Measurements from ENCODE around the gene EGFLAM.

The EGFLAM gene

GRCh38 chr5:38420246-38420645 is 161.9 kb downstream of the EGFLAM start:
- DNase-seq (ENCODE audit: low read depth): no peak

- DNase-seq (ENCODE audit: low read depth): peak; percentile 4
These were observed 162.5 kb downstream of the EGFLAM start for GRCh38 chr5:38420691-38421390.

- DNase-seq (ENCODE audit: low read depth): no peak
These were observed 164.3 kb downstream of the EGFLAM start for GRCh38 chr5:38422622-38423021.

GRCh38 chr5:38423276-38424147 is 165.2 kb downstream of the EGFLAM start:
- no peak for DNase-seq (ENCODE audit: low read depth)

DNA sequence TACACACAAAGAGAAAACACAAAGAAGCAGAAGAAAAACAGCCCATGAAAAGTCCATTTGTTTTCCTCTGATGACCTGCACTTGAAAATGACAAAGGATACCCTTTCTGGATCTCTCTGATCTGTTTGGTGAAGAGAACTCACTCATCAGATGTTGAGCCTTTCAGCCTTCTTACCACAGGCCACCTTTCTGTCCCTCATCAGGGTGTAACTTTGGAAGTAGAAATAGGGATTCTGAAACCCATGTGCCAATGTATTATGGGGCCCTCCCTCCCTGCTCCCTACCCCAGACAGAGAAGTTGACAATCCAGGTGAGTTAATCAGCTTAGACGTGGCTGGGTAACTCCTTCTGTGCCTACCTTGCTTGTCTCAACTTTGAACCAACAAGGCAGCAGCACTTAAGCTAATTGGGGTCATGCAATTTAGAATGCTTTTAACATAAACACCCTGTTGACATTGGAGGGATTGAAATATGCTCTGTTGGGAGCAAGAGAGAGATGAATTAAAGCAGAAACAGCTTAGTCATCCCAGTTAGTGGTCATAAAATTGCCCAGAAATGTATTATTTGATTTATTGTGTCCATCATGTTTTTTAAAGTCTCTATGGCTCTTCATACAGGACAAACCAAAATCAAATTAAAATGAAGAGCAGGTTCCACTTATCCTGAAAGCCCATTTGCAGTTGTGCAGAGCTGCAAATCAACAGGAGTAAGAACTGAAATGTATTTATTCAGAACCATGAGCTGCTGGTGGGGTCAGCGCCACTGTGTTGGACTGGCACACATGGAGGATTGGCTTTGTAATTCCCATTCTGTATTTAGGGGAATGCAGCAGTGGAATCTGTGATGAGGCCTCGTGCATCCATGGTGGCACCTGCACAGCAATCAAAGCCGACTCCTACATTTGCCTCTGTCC is 166.0 kb downstream of the EGFLAM start:
- no peak for DNase-seq (ENCODE audit: low read depth)

DNA sequence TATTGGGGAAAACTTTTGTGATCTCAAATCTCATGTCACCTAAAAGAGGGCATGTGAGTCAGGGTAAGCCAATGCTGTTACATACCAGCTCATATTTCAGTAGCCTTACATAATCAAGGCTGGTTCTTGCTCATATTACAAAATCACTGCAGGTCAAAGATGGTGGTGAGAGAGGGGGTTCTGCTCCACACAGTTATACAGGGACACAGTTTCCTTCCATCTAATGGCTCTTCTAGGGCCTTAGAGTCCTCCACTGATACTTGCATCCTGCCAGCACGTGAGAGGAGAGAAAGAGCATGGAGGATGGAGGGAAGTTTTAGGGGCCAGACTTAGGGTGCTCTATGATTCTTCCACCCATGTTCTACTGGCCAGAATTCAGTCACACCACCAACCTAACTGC is 168.1 kb downstream of the EGFLAM start:
- no peak for DNase-seq (ENCODE audit: low read depth)

- DNase-seq (ENCODE audit: low read depth): no peak
These were observed 168.9 kb downstream of the EGFLAM start for GRCh38 chr5:38426986-38427950.

- no peak for DNase-seq (ENCODE audit: low read depth)
These were observed 173.0 kb downstream of the EGFLAM start for GRCh38 chr5:38431242-38431853.

GRCh38 chr5:38433160-38433861 is 175.0 kb downstream of the EGFLAM start:
- no peak for DNase-seq (ENCODE audit: low read depth)

DNA sequence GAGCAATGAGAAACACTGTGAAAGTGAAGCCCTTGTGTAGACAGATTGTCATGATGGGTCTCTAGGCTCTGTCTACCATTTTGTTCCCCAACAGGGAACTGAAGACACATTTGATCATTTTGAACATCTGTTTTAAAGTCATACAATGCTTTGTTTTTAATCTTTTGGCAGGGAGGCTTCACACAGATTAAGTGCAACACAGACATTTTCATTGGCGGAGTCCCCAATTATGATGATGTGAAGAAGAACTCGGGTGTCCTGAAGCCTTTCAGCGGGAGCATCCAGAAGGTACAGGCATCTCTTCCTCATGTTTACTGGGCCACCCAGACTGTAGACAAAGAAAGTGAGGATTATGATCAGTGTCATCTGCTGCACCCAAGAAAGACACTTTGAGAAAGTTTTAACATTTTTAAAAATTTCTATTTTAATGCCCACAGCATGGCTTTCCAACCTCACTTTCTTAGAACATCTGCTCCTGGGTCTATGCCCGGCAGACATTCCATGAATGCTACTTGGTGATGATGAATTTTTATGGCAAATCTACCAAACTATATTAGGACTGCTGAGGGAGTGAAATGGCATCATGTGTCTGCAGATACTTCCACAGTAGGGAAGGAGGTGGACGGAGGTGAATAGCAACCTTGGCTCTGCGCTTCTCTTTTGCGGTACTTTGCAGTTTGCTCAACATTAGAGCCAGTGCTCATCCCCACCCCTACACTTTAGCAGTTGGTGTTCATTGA is 176.8 kb downstream of the EGFLAM start:
- DNase-seq (ENCODE audit: low read depth): no peak

DNA sequence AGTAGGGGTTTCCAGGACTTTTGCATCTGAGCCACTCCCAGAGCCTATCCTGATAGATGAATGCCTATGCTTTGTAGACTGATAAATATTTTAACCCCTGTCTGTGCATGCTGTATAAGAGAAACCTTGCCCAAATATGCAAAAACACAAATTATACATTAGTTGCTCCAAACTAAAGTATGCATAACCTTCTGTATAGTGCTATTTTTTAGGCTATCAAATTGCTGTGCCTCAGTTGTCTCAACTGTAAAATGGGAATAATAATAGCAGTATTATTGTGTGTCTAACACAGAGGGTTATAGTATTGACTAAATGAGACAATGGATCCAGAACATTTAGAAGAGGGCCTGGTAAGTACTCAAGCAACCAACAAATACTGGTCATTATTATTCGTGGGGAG is 180.4 kb downstream of the EGFLAM start:
- no peak for DNase-seq (ENCODE audit: low read depth)

DNA sequence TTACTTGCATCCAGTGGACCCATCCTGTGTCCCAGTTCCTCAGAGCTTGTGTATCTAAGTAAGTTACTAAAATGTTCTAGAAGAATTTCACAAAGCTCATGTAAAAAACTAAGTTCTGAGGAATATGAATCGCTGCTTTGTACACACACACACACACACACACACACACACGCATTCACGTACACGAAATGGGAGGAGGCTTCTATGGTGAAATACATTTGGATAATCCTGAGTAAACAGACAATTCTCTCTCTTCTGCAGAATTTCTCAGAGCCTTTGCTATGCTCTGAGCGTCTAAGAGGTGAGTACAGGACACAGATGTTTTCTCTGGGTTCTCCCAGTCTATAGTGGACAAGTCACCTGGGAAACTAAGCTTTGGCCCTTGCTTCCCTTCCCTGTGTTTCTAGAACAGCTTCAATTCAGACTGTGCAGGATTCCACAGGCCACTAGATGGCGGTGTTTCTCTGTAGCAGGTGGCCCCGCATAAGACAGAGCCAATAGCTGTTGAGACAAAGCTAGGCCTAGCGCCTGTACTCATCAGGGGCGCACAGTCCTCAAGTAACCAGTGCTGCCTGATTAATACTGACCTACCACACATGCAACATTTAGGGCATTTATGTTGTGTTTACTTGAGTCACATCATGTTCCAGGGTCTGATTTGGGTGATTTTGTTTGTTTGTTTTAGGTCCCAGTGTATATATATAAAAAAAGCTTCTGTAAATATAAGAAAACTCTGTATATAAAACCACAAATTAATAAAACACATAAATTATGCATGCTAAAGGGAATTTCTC is 183.3 kb downstream of the EGFLAM start:
- DNase-seq (ENCODE audit: low read depth): peak; percentile 73

DNA sequence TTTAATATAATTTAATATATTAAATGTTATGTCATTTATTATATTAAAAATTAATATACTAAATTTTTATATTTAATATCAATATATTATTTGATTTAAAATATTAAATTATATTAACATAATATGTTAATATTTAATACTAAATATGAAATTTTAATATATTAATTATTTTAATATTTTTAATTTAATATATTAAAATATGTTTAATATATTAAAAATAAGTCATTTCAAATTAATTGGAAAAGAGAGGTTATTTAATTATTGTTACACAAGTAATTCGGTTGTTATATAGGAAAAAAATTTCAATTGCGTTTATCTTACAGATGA is 183.9 kb downstream of the EGFLAM start:
- DNase-seq (ENCODE audit: low read depth): no peak

DNA sequence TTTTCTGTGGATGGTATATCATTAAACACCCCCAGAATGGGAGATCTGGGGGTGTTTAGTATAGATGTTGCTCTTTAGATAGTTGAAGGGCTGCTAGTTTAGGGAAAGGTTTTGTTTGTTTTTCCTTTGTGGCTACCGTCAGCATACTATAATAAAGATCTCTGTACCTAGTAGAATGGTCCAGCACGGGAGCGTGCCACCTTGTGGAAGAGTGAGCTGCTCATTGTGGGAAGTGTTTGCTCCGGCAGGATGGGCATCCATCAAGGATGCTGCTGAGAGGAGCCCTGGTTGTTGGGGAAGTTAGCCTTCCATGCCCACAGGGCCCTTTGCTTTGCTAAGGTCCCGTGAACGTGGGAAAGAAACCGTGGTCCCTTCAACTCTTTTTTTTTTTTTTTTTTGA is 185.0 kb downstream of the EGFLAM start:
- DNase-seq (ENCODE audit: low read depth): no peak

GRCh38 chr5:38445374-38446028 is 187.1 kb downstream of the EGFLAM start:
- DNase-seq (ENCODE audit: low read depth): no peak

GRCh38 chr5:38446029-38446522 is 187.7 kb downstream of the EGFLAM start:
- no peak for DNase-seq (ENCODE audit: low read depth)

DNA sequence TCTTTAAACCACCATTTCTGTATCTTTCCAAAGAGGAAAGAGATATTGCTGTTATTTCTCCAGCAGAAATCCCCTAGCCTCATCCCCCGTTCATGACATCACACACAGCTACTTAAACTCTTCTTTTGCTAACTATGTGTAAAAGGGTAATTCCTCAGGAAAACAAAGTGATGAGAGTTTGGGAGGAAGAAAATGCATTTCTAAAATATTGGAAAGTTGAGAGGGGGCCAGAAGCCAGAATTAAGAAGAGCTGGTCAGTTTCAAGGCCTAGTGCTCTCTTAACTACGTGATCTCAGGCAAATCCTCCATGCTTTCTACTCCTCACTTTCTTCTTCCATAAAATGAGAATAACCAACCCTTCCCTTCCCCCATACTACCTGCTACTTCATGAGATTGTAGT is 188.7 kb downstream of the EGFLAM start:
- no peak for DNase-seq (ENCODE audit: low read depth)

GRCh38 chr5:38447786-38448185 is 189.4 kb downstream of the EGFLAM start:
- no peak for DNase-seq (ENCODE audit: low read depth)

Measured in activated T-cell treated with anti-CD3 and anti-CD28 coated beads for 1 hour (primary cell).